HG03095 (cell line): Measurements from ENCODE around the gene PCNP.
"Not testable (repeated sequence)": the region's sequence is repeated elsewhere in the genome, so short reads cannot be mapped to it uniquely, and the experiment has no call there.

ENCODE experiments used
- ATAC-seq: cut with Tn5 transposase; IDR thresholded peaks from one replicate; pipeline ENCODE4 v1.9.1; 2021; ENCODE audit warnings: moderate library complexity; ENCODE audit not compliant: unreplicated experiment

The PCNP gene, protein sequence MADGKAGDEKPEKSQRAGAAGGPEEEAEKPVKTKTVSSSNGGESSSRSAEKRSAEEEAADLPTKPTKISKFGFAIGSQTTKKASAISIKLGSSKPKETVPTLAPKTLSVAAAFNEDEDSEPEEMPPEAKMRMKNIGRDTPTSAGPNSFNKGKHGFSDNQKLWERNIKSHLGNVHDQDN

DNA sequence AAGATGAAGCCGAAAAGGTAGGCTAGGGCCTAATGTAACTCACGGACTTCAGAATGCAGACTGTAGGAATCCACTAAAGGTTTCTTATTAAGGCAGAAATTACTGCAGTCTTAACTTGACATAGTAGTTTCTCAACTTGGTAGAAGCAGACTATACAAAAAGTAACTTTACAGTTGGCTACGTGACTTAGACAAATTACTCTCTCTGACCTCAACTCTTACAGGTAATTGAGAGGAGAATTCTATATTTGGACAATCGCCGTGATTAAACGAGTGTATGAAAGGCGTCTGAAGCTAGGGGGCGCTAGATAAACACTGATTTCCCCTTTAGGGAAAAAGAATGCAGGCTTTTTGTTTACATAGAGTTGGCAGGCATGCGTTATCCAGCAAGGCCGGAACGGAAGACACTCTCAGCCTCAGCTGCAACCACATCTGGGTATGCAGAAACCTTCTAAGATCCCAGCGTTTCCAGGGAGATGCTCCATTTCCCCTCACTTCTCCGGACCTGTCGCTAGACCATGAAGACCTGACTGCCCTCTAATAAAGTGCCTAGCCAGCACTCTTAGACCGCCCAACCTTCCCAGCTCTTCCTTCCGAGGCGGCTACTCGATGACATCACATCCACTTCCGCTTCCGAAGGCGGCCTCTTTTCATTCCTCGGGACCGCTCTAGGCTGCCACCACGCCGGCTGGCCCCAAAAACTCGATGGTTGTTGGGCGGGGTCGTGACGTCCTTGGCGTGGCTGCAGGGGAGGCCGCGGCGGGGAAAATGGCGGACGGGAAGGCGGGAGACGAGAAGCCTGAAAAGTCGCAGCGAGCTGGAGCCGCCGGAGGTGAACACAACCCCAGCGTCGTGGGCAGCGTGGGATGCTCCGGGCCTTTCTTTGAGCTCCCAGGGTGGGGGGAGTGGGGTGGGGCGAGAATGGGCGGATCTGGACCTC lies at the start of gene PCNP:
Gene PCNP, plus strand, starts transcription at position 732 of the 939 bp plus-strand sequence. Its CDS starts 36 bp downstream, at position 768.
- ATAC-seq, result peak; percentile 84

DNA sequence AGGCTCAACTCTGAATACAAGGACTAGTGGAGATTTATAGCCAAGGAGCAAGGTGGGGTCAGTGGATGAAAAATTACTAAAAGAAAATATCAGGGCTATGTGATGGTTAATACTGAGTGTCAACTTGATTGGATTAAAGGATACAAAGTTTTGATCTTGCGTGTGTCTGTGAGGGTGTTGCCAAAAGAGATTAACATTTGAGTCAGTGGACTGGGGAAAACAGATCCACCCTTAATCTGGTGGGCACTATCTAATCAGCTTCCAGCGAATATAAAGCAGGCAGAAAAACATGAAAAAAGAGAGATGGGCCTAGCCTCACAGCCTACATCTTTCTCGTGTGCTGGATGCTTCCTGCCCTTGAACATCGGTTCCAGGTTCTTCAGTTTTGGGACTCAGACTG lies 46.5 kb upstream of the PCNP start:
- no peak for ATAC-seq

DNA sequence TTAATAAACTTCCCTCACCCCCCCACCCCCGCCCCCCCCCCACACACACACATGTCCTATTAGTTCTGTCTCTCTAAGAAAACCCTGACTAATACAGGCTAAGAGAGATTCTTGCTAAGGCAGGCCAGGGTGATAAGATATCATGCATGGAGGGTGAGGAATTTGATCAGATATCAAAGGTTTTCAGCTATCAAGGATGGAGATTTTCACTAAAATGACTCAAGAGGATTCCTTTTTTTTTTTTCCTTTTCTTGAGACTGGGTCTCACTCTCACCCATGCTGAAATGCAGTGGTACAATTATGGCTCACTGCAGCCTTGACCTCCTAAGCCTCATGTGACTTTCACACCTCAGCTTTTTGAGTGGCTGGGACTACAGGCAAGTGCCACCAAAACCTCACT lies 46.1 kb upstream of the PCNP start:
- ATAC-seq, result no peak

DNA sequence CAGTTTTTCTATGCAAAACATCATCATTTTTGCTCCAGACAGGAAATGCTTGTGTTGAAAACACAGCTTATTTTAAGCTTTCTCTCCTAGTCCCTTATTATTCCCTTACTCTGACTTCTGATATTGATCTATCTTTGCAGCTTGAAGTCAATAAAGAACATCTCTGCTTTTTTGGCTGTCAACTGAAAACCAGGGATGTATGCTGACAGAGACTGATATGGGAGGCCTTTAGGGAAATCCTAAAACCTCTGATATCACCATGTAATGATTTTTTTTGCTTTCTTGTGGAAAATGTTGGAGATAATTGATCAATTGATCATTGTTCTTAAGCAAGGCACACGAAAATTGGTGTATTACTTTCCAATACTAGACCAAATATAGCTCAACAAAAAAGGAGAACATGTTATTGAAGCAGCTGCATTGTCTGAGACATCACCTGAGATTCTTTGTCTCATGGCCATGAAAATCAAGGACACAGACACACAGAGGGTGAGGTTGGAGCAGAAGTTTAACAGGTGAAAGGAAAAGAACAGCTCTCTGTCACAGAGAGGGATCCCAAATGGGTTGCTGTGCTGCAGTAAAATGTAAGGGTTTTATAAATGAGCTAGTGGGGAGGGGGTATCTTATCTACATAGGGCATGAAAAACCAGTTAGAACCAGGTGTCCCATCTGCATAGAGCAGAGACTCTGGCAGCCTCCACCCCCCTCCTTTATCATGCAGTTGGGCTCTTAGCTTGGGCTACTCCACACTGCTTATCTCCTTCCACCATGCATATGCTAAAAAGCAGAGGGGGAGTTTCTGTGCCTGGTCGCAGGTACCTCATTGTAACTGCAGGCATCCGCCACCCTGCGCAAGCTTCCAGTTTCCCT lies 43.9 kb upstream of the PCNP start:
- no peak for ATAC-seq

DNA sequence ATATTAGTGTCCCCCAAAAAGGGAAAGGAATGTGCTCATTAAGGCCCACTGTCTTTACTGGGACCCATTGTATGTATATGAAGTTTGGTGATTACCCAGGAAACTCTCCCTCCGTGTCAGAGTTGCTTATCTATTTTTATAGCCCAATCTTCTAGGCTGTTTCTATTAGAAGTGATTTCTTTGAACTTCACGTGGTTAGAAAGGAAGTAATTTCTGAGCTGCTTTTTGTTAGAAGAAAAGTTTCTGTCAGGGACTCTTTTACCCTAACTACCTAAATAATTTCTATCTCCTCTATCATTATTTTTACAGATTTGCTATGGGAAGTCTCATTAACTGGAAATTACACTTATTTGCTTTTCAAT lies 43.3 kb upstream of the PCNP start:
- no peak for ATAC-seq

DNA sequence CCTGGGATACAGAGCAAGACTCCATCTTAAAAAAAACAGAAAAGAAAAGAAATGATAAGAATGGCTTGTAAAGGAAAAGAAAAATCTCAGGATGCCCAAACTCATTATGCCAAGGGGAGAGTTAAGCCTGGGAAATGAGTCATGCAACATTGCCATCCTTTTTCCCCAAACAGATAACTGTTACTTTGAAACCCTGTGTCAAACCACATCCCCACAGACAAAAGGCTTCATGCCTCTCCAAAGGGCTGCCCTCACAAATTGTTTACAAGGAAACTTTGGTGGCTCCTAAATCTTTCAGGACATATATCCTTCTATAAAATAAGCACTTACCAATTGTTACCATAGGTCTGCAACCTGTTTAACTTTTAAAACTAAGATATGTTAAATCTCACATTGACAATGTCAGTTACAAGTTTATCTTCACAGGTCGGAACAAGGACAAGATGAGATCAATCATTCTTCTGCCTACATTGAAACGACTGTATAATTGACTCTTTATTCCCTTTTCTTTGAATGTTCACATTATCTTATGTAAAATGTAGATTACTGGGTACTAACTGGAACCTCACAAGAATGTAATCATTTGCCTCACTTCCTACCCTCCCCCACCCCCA lies 42.4 kb upstream of the PCNP start:
- ATAC-seq, result no peak

DNA sequence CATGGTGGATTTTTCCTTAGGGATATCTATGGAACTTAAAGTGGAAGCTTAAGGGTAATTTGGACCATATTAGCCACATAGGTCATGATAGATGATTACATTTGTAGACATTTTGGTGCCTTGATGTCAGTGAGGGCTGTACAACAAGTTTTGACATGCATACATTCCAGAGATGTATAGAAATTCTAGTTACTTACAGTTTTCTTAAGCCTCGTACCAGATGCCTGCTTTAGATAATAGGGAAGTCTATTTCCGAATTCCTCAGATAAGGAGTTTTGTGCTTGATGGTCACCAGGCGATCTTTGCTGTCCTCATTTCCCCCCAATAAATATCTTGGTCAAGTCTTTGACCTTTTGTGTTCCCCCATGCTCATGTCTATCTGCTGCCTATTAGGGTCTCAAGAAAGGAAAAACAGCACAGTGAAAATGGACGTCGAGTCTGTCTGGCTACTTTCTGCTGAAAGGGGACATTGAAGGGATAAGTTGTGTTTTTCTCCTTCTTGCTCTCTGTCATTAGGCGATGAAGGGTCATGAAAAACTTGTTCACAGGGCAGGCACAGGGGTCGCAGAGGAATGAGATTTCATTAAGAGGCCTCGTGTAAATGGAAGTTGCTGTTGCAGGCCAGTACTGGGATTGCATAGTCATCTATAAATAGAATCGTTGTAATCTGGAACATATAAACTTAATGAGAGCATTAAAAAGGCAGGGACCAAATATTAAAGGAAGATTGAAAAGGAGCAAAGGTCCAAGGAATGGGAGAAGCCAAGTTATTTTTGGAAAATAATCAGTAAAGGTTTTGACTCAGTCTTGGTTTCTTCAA lies 41.0 kb upstream of the PCNP start:
- ATAC-seq, result no peak

DNA sequence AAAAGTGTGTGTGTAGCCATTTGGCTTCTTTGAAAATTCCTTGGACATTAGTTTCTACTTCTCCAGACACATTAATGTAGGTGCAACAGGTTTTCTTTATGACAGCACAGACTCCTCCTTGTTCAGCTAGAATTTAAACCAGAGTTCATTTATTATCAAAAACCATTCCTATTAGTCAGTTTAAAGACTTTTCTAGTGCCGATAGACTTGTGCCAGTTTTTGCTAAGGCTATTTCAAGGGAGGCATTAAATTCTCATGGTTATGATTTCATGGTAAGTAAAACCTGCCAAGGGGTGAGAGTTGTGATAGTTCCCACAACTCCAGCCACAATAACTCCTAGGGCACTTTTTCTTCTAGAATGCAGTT lies 40.4 kb upstream of the PCNP start:
- ATAC-seq, result no peak

DNA sequence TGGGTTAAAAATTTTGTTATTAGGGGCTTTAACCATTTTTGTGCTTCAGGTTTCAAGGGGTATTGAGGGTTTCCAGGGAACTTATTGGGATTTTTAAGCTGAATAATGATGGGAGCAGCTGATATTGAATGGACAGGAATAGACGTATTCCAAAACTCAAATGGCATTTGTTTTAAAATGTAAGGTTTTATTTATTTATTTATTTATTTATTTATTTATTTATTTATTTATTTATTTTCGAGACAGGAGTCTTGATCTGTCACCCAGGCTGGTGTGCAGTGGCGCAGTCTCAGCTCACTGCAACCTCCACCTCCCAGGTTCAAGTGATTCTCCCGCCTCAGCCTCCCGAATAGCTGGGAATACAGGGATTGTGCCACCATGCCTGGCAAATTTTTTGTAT lies 38.8 kb upstream of the PCNP start:
- ATAC-seq, result no peak

DNA sequence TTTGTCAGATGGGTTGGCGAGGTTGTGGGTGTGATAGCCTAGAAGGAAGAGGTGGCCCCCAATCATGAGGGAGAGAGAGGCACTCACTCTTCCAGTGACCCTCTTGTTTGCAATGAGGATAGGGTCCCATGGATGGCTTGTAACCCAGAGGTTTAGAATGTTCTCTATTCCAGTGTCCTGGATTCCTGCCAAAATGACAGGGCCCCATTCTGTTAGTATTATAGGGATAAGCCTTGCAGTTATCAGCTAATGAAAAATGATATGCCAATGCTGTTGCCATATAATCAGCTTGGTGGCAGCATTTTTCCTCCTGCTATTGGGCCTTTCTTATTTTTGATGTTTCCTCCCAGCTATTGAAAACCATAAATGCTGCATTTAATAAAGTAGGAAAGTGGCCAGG lies 37.7 kb upstream of the PCNP start:
- no peak for ATAC-seq

DNA sequence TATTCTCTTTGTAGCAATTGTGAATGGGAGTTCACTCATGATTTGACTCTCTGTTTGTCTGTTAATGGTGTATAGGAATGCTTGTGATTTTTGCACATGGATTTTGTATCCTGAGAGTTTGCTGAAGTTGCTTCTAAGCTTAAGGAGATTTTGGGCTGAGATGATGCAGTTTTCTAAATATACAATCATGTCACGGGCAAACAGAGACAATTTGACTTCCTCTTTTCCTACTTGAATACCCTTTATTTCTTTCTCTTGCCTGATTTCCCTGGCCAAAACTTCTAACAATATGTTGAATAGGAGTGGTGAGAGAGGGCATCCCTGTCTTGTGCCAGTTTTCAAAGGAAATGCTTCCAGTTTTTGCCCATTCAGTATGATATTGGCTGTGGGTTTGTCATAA lies 37.0 kb upstream of the PCNP start:
- not testable (repeated sequence) for ATAC-seq

DNA sequence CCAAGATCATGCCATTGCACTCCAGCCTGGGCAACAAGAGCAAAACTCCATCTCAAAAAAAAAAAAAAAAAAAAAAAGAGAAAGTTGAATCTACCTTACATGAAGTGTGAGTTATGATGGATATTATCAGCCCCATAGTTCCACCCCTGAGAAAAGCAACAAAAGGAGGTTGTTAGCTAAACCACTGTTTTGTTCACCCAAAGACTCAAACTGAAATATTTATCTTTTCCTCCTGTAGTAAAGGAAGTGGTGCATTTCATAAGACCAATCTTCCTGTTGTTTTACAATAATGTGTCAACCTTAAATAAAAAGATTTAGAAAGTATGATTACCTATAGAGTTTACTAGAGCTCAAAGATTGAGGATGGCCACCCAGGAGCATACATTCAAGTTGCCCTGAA lies 31.0 kb upstream of the PCNP start:
- ATAC-seq, result no peak

DNA sequence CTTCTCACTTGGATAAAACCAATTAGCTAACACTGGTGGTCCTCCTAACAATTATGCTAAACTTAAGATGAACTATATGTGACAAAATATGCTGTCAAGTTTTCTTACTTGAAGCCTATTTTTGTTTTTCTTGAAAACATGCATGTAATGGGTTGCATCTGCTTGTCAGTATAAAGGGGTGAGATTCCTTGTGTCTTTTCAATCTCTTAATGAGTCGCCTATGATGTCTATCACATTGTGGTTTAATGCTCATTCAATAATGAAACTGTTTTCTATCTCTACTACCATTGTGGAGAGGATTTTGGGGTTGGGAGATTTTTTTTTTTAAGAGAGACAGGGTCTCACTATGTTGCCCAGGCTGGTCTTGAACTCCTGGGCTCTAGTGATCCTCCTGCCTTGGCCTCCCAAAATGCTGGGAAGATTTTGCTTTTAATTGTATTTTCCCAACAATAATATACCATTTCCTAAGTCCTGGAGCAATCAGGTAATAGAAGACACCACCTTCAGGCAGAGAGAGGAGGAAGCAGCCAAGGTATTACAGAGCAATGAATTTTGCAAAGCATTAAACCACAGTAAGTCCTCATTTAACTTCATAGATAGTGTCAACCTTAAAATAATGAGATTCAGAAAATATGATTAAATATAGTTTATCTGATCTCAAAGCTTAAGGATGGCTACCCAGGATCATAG lies 29.7 kb upstream of the PCNP start:
- no peak for ATAC-seq

DNA sequence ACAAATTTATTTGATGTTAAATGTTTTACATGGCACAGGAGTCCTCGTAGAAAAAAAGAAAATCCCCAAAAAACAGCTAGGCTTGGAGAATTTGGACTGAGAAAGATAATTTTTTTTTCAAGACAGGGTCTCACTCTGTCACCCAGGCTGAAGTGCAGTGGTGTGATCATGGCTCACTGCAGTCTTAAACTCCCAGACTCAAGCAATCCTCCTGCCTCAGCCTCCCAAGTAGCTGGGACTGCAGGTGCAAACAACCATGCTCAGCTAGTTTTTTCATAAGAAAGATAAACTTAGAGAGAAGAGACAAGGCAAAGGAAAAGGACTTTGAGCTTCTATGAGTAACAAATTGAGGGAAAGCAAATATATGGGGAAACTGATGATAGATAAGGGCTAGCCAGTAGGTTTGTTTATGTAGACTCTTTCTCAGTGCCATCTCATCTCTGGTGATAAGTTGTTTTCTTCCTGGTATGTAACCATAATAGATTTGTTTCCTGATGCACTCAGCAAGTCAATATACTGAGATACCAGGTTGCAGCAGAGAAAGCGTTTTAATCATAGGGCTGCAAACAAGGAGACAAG lies 25.4 kb upstream of the PCNP start:
- no peak for ATAC-seq

DNA sequence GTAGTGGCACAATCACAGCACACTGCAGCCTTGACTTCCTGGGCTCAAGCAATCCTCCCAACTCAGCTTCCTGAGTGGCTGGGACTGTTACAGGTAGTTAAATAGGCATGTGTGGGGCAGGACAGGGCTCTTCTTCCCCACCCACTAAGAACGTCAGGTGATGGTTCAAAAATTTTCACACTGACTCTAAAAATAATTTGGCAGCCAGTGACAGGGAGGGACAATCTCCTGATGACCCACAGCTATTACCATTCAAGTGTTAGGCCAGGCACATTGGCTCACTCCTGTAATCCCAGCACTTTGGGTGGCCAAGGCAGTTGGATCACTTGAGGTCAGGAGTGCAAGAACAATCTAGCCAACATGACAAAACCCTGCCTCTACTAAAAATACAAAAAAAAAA lies 24.5 kb upstream of the PCNP start:
- ATAC-seq, result no peak

DNA sequence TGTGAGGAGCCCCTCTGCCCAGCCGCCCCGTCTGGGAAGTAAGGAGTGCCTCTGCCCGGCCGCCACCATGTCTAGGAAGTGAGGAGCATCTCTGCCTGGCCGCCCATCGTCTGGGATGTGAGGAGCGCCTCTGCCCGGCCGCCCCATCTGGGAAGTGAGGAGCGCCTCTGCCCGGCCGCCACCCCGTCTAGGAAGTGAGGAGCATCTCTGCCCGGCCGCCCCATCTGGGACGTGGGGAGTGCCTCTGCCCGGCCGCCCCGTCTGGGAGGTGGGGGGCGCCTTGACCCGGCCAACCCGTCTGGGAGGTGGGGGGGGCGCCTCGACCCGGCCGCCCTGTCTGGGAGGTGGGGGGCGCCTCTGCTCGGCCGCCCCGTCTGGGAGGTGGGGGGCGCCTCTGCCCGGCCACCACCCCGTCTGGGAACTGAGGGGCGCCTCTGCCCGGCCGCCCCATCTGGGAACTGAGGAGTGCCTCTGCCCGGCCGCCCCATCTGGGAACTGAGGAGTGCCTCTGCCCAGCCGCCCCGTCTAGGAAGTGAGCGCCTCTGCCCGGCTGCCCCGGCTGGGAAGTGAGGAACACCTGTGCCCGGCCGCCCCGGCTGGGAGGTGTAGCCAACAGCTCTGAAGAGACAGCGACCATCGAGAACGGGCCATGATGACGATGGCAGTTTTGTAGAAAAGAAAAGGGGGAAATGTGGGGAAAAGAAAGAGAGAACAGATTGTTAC lies 22.5 kb upstream of the PCNP start:
- ATAC-seq, result not testable (repeated sequence)

DNA sequence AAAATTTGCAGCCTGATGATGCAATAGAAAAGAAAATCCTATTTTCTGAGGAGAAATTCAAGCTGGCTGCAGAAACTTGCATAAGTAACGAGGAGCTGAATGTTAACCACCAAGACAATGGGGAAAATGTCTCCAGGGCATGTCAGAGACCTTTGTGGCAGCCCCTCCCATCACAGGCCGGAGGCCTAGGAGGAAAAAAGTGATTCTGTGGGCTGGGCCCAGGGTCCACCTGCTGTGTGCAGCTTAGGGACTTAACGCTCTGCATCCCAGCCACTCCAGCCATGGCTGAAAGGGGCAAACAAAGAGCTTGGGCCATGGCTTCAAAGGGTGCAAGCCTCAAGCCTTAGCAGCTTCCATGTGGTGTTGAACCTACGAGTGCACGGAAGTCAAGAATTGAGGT lies 20.6 kb upstream of the PCNP start:
- not testable (repeated sequence) for ATAC-seq

DNA sequence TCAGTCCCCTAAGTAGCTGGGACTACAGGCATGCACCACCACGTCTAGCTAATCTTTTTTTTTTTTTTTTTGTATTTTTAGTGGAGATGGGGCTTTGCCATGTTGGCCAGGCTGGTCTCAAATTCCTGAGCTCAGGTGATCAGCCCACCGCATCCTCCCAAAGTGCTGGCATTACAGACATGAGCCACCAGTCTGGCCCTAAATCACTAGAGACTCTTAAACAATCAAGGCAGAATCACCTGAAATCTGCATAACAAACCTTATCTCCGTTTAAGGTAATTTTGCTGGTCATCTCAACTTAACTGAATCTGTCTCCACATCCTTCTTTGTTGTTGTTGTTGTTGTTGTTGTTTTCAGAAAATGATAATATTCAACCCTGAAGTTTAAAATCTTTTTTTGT lies 17.9 kb upstream of the PCNP start:
- ATAC-seq, result no peak
